NCI-H345 treated with DMSO at 0.1 percent for 48 hours (cell line): ENCODE measurements around the gene SIK3.

ENCODE experiments used
- DNase-seq: peaks from one replicate; lab custom pipeline; 2025; ENCODE audit not compliant: unreplicated experiment; lab: John Stamatoyannopoulos, UW

Gene SIK3

DNA sequence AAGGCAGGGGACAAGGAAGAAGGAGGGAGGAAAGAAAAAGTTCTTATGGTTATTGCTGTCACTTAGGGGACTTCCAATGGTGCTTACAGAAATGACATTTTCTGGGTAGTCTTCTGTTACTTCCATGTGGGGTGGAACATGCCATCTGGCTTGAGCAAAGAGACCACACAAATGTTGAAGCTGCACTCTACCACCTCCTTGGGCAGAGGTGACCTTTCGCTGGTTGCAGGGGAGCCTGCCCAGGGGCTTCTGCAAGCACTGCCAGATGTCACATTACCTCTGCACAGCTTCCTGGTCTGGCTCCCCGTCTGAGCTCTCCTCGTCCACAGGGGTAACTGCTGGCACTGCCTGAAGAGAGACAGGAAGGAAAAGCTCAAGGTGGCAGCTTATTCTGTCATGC, 228.2 kb downstream of the SIK3 start:
- no peak for DNase-seq

DNA sequence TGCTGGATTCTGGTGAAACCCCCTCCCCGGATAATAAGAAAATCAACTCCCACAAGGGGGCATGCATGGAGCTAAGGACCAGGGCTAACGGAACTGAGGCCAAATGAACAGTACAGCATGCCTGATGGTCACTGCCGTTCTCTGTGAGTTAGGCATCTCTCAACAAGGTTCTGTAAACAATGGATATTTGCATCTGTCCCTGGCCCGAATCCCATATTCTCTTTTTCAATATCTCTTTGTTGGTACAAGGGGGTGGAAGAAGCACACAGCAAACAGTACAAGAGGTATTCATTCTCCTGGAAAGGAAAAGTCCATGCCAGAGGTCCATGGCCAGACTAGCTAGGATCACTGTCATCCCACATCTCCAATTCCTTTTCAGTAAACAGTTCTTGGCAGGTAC, 228.6 kb downstream of the SIK3 start:
- DNase-seq: no peak

DNA sequence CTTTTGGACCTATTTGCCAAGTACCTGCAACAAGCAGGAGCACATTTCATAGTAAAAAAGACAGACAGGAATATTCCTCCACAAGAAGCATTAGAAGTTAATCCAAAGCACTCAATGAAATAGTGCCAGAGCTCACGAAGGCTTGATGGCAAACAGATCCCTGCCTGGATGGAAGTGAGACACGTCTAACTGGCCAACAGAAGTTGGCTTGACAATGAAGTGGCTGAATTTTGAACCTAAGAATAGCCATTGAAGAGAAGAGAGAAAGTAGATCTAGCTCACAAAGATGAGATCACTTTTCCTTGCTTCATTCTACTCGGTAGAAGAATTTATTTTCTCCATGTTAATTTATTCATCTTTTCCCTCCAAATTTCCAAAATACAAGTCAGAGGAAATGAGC, 230.2 kb downstream of the SIK3 start:
- no peak for DNase-seq

DNA sequence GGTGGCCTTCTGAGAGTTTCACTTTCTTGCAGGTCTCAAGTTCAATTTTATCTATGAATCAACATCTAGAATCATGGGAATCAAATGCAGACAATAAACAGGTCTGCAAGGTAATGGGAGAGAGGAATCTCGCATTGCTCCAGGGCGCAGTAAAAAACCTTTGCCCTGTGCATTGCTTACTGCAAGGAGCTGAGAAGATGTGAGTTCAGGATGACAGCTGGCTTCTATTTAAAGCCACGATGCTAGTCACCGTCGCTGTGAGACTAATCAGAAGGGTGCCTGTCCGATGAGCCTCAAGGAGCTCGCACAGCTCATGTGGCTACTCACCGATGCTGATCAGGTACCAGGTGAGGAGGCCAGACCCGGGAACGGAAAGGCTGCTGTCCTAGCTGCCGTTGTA, 230.6 kb downstream of the SIK3 start:
- no peak for DNase-seq

DNA sequence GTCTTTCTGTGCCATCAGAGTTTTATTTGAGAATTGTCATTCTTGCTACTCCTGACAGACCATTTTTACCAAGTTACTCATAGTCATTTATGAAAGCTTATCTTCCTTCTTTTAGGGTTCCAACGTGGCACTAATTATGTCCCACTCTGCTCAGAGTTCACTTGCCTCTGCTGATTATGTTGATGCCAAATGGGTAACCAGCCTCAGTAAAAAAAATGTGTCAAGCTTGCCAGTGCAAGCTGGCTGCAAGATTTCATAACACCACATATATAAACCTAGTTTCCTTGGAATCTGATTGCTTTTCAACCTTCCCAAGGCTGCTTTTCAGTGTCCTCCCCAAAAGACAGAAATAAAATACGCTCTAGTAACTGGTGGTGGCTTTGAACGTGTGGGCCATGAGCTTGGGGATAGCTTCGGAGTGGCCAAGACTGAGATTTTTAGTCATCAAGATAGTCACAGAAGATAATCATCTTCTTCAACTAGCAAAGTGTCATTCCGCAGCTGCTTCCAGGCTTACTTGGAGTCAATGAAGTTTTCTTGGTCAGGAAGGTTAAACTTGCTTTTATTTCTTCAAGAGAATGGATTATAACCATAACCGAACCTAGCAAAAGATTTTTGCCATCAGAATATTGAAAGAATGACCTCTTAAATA, 231.3 kb downstream of the SIK3 start:
- no peak for DNase-seq

DNA sequence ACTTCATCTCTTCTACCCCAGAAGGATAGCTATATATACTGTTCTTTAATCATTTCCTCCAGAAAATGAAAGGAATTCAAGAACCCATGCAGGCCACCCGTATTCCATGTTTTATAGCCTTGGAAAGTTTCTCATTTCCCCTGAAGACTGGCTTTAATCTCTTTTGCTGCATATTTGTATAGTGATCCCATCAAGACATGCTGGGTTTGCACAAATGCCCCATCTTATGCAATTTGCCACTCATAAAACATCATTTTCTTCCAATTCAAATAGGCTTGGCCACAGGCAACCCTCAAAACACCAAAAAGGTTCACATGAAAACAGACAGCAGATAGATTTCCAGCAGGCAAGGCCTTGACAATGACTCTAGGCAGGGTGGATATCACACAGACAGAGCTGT, 232.5 kb downstream of the SIK3 start:
- no peak for DNase-seq

DNA sequence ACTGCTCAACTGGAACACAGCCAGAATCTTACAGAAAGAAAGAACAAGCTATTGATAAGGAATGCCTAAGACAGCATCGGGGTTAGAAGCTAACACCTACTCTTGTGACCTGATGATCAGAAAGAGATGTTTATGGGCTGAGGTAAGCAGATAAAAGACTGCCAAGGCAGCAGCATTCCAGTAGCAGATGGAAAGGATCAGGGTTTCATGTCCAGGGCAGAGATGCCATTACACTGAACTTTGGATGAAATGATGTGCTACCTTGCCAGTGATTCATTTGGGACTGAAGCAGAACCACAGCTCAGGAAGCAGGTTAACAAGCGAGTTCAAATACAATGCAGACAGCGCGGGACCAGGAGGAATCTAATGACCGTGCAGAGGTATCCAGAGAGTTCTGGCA, 233.7 kb downstream of the SIK3 start:
- DNase-seq: no peak

DNA sequence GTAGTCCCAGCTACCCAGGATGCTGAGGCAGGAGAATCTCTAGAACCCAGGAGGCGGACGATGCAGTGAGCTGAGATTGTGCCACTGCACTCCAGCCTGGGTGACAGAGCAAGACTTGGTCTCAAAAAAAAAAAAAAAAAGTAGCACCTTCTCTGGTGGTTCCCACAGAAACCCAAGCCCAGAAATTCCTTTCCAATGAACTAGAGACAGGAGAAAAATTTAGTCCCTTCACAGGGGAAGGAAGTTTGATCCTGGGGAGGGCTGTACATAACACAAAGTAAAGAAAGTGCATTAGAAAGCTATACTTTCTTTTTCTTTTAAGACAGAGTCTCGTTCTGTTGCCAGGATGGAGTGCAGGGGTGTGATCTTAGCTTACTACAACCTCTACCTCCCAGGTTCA, 235.3 kb downstream of the SIK3 start:
- DNase-seq: no peak

DNA sequence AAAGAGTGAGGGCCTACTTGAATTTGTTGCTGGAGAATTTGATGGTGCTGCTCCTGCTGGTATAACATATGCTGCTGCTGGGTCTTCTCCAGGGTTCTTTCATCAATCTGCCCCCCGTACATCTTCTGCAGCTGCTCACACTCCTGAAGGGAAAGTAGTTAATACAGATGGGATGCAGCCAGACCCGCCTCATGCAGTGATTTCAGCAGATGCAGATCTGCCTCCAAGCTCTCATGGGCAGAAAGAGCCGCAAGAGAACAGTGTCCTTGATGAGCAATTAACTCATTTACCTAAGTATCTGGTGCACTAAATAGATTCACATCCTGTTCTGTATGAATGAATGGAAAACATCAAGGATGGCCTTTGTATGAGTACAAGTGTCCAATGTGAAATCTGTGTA, 236.0 kb downstream of the SIK3 start:
- DNase-seq: no peak

DNA sequence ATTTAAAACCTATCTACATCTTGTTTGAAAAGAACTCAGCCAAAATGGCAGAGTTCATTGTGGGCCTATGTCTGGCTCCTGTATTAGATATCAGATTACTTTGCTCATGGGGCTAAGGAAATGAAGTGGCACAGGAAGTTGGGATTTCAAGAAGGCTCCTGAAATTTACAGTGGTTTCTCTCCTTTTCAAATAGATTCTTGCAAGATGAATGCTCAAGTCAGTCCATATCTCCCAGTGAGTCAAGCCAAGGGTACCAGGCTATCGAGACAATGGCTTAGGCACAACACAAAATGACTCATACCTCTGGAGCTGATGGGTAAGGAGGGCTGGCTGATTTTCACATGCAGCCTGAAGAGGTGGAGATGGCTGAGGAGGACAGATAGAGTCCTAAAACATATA, 236.7 kb downstream of the SIK3 start:
- no peak for DNase-seq

DNA sequence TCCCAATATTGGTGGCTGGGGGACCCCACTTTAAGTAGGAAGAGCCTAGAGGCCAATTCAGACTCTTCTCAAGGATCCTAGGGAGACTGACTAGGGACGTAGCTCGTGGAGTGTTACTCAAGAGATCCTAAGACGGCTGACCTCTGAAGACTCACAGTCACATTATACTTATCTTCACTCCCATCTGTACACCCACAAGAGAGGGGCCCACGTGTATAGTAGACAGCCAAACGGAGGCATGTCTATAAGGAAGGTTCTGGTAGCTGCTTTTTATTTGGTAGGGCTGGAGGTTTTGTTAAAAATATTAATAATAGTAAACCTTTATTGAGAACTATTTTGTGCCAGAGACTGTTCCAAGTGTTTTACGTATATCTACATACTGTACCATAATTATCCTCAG, 237.9 kb downstream of the SIK3 start:
- no peak for DNase-seq

DNA sequence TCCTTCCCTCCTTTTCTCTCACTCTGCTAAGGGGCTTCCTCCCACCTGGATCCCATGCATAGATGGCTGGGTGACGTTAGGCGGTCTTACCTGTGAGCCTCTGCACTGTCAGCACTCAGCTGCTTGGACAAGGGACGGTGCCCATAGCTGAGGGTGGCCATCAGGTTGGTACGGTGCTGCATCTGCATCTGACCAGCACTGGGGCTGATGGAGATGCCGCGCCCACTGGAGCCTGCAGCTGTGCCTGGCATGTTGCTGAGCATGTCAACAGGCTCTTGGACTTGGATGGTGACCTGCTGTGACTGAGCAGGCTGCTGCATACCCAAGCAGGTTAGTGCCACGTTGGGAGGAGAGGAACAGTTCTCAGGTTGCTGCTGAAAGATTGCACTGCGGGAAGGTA, 239.1 kb downstream of the SIK3 start:
- DNase-seq: no peak

DNA sequence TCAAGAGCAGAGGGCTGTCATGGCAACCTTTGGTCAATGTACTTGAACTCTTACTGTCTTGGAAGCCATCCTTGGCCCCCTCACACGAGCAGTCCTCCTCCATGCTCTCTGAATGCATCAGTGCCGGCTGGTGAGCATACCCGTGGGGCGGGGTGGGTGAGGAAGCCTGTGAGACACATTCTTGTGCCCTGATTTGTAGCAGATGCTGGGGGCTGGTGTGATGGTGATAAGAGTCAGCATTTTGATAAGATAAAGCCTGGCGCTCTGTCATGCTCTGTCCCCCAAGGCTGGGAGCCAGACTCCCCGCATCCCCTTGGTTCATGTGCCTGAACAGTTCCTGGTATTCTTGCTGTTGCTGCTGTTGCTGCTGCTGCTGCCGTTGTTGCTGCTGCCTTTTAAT, 240.3 kb downstream of the SIK3 start:
- DNase-seq: no peak

DNA sequence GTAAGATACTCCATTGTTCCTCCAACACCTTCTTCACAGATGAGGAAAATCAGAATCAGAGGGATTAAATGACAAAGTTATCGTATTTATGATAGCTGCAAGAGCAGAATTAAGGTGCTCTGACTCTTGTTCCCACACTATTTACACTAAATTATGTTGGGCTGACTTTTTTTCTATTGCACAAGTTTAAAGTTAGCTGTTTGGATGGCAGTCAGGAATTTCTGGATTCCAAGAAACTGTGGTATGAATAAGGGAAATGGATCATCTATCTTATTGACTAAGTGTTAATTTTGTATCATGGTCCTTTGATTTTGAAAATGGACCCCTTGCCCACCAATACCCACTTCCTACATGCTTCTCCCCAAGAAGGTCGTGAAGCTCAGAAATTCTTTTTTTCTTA, 240.9 kb downstream of the SIK3 start:
- no peak for DNase-seq

DNA sequence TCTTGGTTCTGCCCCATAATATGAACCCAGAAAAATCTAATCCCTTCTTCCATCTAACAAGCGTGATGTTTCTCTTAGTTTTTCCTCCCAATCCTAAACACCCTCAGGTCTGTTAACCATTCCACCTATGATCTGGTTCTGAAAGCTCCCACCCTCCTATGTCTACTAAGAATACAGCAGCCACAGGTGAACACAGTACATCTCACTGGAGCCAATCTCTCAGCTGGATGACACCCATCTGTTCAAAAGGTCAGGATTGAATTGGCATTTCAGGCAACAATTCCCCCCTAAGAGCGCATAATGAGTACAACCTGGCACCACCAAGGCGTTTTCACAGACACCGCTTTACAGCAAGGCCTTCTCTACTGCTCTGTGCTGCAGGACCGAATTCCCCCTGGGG, 241.8 kb downstream of the SIK3 start:
- no peak for DNase-seq

DNA sequence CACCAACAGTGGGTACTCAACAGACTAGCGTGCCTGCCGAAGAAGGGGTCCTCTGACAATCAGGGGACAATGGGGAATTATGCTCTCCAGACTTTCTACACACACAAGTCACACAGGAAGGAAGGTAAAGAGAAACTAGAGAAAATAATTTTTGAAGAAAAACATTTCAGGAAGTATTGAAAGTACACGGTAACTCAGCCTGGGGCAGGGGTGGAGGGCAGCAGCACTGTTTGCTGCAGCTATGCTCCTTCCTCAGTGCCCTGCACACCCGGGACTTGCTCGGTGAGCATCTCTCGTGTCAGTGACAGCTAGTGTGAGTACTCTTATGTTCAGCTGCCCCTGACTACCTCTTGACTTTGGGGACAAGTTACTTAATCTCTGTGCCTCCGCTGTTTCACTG, 242.8 kb downstream of the SIK3 start:
- no peak for DNase-seq

DNA sequence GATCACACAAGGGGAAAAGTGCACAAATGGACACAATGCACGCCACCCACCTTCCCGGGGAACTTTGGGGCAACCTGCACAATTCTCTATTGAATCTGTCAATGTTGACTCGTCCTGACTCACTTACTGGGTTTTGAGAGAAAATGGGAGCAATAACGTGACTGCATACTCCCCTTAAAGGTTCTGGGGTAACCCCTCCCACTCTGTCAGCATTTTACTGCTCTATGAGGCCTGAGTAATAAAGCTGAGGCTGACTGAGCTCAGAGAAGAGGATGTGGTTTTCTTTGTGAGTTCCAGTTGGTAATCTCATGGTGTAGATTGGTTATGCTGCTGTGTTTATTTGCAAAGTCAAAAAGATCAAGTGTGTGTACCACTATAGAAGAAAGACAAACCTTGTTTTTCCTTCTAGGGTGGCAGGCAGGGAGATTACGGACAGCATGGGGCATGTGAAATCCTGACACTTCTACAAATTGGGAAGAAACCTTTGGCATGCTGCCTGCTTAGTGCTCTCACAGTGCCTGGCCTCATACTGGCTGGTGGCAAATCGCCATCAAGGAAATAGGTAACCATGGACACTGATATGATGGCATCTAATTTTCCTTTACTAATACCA, 244.7 kb downstream of the SIK3 start:
- DNase-seq: no peak

DNA sequence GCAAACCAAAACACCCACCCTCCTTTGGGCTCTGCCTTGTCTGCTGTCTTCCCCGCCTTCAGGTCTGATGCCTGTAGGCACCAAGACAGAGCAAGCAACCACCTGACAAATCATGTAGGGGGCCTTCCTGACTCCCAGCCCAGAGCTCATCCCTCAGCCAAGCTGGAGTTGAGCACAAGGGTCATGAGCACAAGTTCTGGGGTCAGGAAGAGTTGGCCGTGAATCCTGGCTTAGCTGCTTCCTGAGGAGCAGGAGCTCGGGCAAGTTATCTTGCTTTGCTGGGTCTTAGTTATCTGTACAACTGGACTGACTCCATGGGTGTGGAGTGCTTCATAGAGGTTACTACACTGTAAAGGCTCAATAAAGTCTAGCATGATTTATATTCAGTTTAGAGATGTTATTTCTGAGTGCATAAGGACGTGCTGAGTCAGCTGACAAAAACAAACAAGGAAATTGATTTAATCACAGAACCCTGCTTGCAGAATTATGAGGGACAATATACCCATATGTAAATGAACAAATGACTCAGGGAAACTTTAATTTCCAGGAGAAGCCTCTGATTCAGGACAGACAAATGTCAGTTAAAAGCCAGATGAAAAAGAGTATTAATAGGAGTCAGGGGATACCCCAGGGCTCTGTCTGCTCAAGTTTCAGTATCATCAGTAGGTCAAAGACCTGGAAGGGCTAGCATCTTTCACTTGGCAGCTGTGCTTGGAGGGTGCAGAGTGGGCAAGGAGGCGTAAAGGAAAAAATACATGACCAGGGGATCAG, 245.8 kb downstream of the SIK3 start:
- no peak for DNase-seq

DNA sequence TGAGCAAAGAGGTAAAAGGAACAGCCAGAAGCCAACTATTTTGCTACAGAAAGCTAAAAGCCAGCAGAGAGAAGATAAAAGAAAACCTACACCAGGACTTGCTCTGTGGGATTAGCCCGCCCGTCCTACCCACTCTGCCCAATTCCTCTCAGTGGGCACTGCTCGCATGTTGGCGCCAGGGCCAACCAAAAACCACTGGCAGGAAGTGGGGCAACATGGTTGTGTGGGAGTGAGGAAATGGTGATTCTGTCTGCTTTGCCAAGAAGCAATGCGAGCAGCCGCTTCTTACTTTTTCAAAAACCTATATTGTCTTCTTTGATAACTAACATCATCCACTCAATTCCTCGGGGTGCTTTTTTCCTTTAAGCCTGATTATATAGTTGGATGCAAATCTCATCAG, 246.6 kb downstream of the SIK3 start:
- no peak for DNase-seq

DNA sequence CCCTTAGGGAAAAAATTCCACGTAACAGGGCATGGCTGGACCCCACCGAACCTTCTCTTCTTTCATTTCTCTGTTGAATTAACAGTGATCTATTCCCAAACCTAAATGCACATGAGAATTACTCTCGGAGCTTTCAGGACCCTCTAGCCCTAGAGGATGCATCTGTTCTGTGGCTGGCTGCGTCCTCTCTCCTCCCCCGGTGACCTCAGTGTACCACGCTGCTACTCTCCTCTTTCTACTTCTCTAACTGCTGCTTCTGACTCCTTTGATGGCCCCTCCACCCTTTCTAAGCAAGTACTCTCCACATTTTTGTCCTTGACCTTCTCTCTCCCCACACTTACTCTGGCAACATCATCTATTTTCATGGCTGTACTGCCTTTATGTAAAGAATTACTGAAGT, 248.7 kb downstream of the SIK3 start:
- no peak for DNase-seq

DNA sequence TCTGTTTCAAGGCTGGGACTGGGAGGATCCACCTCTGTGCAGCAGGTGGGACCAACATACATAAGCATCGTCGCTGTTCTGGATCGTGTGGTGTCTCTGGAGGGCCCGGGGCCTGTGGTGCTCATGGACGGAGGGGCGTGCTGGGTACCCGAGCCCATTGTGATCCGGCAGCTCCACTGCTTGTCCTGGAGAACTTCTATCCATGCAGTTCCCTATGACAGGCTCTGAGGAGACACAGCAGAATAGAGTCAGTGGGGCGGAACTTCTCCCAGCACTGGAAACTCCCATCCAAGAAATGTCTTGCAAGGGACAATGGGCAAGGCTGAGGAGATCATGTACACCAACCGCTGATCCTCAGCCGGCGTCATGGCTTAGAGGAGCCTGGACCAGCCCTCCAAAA, 249.2 kb downstream of the SIK3 start:
- DNase-seq: no peak

DNA sequence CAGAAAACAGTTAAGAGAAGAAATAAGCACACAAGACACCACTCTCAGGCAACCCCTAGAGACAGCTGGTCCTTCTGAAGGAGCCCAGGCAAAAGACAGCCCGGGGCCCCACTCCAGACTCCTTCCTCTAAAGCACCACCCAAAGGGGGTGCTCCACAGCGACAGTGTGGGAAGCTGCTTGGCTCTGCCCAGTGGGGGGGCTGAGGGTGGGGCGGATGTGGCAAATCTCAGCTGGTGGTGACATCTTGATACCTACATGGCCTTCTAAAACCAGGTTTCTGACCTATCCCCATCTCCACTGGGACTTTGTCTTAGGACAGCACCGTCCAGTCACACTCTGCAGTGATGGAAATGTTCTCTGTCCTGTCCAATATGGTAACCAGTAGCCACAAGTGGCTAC, 250.6 kb downstream of the SIK3 start:
- DNase-seq: no peak

DNA sequence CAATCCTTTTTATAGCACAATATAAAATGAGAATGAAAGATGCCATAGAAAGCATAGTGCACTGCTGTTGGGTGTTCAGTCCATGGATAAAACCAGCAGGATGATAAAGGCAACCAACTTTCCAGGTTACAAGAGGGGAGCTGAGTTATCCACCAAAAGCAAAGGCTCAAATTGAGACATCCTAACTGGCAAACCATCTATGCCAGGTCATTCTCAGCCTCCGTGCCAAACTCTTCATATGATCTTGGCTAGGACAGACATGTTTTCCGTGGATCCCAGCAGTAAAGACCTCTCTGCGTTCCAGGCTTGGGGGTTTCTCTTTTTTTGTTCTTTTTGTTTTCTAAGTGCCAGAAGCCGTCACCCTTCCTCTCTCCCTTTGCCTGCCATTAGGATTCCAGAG, 253.5 kb downstream of the SIK3 start:
- no peak for DNase-seq
